Measurements from ENCODE around the gene PAX3.

DNA sequence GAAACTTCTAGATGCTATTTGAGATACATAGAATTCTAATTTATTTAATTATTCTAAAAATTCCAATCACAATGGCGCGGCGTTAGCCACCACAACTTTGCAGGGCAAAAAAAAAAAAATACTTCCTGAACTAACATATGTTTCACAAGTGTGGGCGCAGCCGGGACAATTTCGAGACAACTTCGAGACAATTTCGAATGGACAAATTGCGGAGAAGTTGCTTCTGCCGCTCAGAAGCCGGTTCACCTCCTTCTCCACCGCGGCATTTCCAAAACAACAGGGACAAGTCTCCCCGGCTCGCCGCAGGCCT, 842 bp downstream of the PAX3 start:
- TF ChIP-seq, protein P1, sequence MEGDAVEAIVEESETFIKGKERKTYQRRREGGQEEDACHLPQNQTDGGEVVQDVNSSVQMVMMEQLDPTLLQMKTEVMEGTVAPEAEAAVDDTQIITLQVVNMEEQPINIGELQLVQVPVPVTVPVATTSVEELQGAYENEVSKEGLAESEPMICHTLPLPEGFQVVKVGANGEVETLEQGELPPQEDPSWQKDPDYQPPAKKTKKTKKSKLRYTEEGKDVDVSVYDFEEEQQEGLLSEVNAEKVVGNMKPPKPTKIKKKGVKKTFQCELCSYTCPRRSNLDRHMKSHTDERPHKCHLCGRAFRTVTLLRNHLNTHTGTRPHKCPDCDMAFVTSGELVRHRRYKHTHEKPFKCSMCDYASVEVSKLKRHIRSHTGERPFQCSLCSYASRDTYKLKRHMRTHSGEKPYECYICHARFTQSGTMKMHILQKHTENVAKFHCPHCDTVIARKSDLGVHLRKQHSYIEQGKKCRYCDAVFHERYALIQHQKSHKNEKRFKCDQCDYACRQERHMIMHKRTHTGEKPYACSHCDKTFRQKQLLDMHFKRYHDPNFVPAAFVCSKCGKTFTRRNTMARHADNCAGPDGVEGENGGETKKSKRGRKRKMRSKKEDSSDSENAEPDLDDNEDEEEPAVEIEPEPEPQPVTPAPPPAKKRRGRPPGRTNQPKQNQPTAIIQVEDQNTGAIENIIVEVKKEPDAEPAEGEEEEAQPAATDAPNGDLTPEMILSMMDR (IDR thresholded peaks at IDR 0.05), result no peak
- TF ChIP-seq POLR2A (IDR thresholded peaks at IDR 0.05), result no peak
- TF ChIP-seq EP300 (IDR thresholded peaks at IDR 0.05), result no peak
